ENCODE results near the gene IL18RAP.

IL18RAP gene

GRCh38 chr2:102461188-102461587 lies 38.2 kb downstream of the IL18RAP start:
- DNase-seq: no peak

- no peak for DNase-seq
These were observed 40.2 kb downstream of the IL18RAP start for GRCh38 chr2:102463160-102463559.

GRCh38 chr2:102470168-102470567 lies 47.2 kb downstream of the IL18RAP start:
- no peak for DNase-seq

- peak in 3 of 5 experiments; percentile 13 to 51 (median 49) for DNase-seq
These were observed 50.1 kb downstream of the IL18RAP start, which contains the start of gene SLC9A4 for GRCh38 chr2:102473020-102473419. Gene SLC9A4, plus strand, starts transcription at chr2:102473226. Its CDS starts 534 bp downstream, at chr2:102473760.

GRCh38 chr2:102473631-102474030 lies 50.7 kb downstream of the IL18RAP start:
- DNase-seq: no peak

GRCh38 chr2:102474785-102475184 lies 51.8 kb downstream of the IL18RAP start:
- no peak for DNase-seq

- DNase-seq: no peak
These were observed 55.9 kb downstream of the IL18RAP start for GRCh38 chr2:102478686-102479470.

GRCh38 chr2:102480285-102481195 lies 57.6 kb downstream of the IL18RAP start:
- DNase-seq: no peak

GRCh38 chr2:102481931-102482330 lies 59.0 kb downstream of the IL18RAP start:
- DNase-seq: no peak

GRCh38 chr2:102483086-102483485 lies 60.1 kb downstream of the IL18RAP start:
- no peak for DNase-seq

- DNase-seq: no peak
These were observed 61.5 kb downstream of the IL18RAP start for GRCh38 chr2:102484310-102485061.

GRCh38 chr2:102485147-102485785 lies 62.3 kb downstream of the IL18RAP start:
- DNase-seq: no peak

GRCh38 chr2:102486941-102487702 lies 64.2 kb downstream of the IL18RAP start:
- DNase-seq: no peak

- DNase-seq: no peak
These were observed 65.0 kb downstream of the IL18RAP start for GRCh38 chr2:102487761-102488462.

- peak in 2 of 5 experiments; percentile 6 to 51 for DNase-seq
These were observed 66.7 kb downstream of the IL18RAP start for GRCh38 chr2:102489646-102490045.

- no peak for DNase-seq
These were observed 69.0 kb downstream of the IL18RAP start for GRCh38 chr2:102492006-102492405.

- no peak for DNase-seq
These were observed 71.6 kb downstream of the IL18RAP start for GRCh38 chr2:102494570-102494969.

GRCh38 chr2:102498414-102498813 lies 75.5 kb downstream of the IL18RAP start:
- DNase-seq: no peak

- DNase-seq: no peak
These were observed 76.6 kb downstream of the IL18RAP start for GRCh38 chr2:102499558-102499957.
